ENCODE measurements around the gene IGF2. TPM values are rescaled to one million over a fixed set of nuclear protein-coding genes. Genes with fewer than 3 reads are reported as not detected.

Gene IGF2
- total RNA-seq, 2 experiments from 2014 or later = not detected

GRCh38 chr11:2097998-2098690 lies 41.0 kb downstream of the IGF2 start:
- Histone ChIP-seq H3K27ac (ENCODE audit: low read depth in 1 of 2, low read length in 2 of 2) (no peak overlapping the region), H3K27me3 (ENCODE audit: control insufficient read depth in 1 of 2, insufficient read depth in 2 of 2, low read length in 2 of 2) (no peaks in the 10 kb centered on the region), H3K4me1 (ENCODE audit: insufficient read depth, low read length) (peaks cover 6% of the 10 kb centered on the region), H3K9me3 (ENCODE audit: control insufficient read depth in 1 of 2, insufficient read depth in 1 of 2, low read length in 2 of 2) (no peaks in the 10 kb centered on the region), H3K4me3 (ENCODE audit: low read length) (no peak overlapping the region), H3K36me3 (ENCODE audit: insufficient read depth, low read length) (no peaks in the 10 kb centered on the region)
- POLR2A ChIA-PET = no interaction called here
- TF ChIP-seq CTCF (IDR thresholded peaks at IDR 0.05) = no peak
- intact Hi-C loops (cut with DNase I, micrococcal nuclease) = no loop called here
- Mint-ChIP-seq H3K27ac (no peak overlapping the region), H3K4me1 (ENCODE audit: low read depth) (peaks cover 5% of the 10 kb centered on the region), H3K9me3 (no peaks in the 10 kb centered on the region), H3K4me3 (no peak overlapping the region), H3K27me3 (no peaks in the 10 kb centered on the region), H3K36me3 (ENCODE audit: low read depth) (no peaks in the 10 kb centered on the region)
- CTCF ChIA-PET = no interaction called here
- no peak for DNase-seq
- no peak for ATAC-seq (ENCODE audit: poor library complexity)

- Mint-ChIP-seq H3K4me3 (no peak overlapping the region), H3K27ac (no peak overlapping the region), H3K36me3 (ENCODE audit: low read depth) (no peaks in the 10 kb centered on the region)
These were observed 41.7 kb downstream of the IGF2 start for GRCh38 chr11:2097356-2097997.

GRCh38 chr11:2096919-2097301 lies 42.3 kb downstream of the IGF2 start:
- Histone ChIP-seq H3K36me3 (ENCODE audit: insufficient read depth, low read length) (no peaks in the 10 kb centered on the region), H3K27me3 (ENCODE audit: control insufficient read depth in 1 of 2, insufficient read depth in 2 of 2, low read length in 2 of 2) (no peaks in the 10 kb centered on the region), H3K27ac (ENCODE audit: low read depth in 1 of 2, low read length in 2 of 2) (no peak overlapping the region), H3K9me3 (ENCODE audit: control insufficient read depth in 1 of 2, insufficient read depth in 1 of 2, low read length in 2 of 2) (peaks cover 0 to 5% of the 10 kb centered on the region in 2 experiments), H3K4me3 (ENCODE audit: low read length) (no peak overlapping the region), H3K4me1 (ENCODE audit: insufficient read depth, low read length) (peaks cover 18% of the 10 kb centered on the region)
- Mint-ChIP-seq H3K4me1 (ENCODE audit: low read depth) (peaks cover 11% of the 10 kb centered on the region), H3K36me3 (ENCODE audit: low read depth) (no peaks in the 10 kb centered on the region), H3K27me3 (no peaks in the 10 kb centered on the region), H3K27ac (no peak overlapping the region), H3K4me3 (no peak overlapping the region), H3K9me3 (no peaks in the 10 kb centered on the region)
- DNase-seq (peak in 1 of 14 experiments; percentile 27), ATAC-seq (ENCODE audit: poor library complexity) (no peak)
- no peak for TF ChIP-seq CTCF (IDR thresholded peaks at IDR 0.05)
- intact Hi-C loops (cut with DNase I, micrococcal nuclease) = no loop called here
- POLR2A ChIA-PET = no interaction called here
- CTCF ChIA-PET = no interaction called here

More at GRCh38 chr11:2097356-2097997, 41.7 kb downstream of the IGF2 start:
- DNase-seq = no peak
- intact Hi-C loops (cut with DNase I, micrococcal nuclease) = no loop called here
- no peak overlapping the region for H3K4me3 ChIP-seq (ENCODE audit: low read length)
- POLR2A ChIA-PET = no interaction called here
- ATAC-seq (ENCODE audit: poor library complexity) = no peak
- peaks cover 13% of the 10 kb centered on the region for H3K4me1 ChIP-seq (ENCODE audit: insufficient read depth, low read length)
- H3K27me3 ChIP-seq (ENCODE audit: control insufficient read depth in 1 of 2, insufficient read depth in 2 of 2, low read length in 2 of 2) = no peaks in the 10 kb centered on the region
- no peak overlapping the region for H3K27ac ChIP-seq (ENCODE audit: low read depth in 1 of 2, low read length in 2 of 2)
- H3K4me1 Mint-ChIP-seq (ENCODE audit: low read depth) = peaks cover 11% of the 10 kb centered on the region
- H3K36me3 ChIP-seq (ENCODE audit: insufficient read depth, low read length) = no peaks in the 10 kb centered on the region
- peaks cover 0 to 3% of the 10 kb centered on the region in 2 experiments for H3K9me3 ChIP-seq (ENCODE audit: control insufficient read depth in 1 of 2, insufficient read depth in 1 of 2, low read length in 2 of 2)
- H3K9me3 Mint-ChIP-seq = no peaks in the 10 kb centered on the region
- TF ChIP-seq CTCF (IDR thresholded peaks at IDR 0.05) = no peak
- CTCF ChIA-PET = no interaction called here
- H3K27me3 Mint-ChIP-seq = no peaks in the 10 kb centered on the region
